KOPT-K1 (cell line): ENCODE results near the gene DUSP8.

Experiments
- H3K27ac ChIP-seq: fragments of 200-600 bp; sonication (generic); 2 replicates; pipeline ENCODE4 v1.5.1; 2016; ENCODE audit warnings: antibody characterized with exemption, mild to moderate bottlenecking, low read depth, low read length; ENCODE audit not compliant: poor library complexity, severe bottlenecking
- H3K36me3 ChIP-seq: fragments of 200-600 bp; sonication (generic); 2 replicates; pipeline ENCODE4 v1.5.1; 2017; ENCODE audit warnings: antibody characterized with exemption, mild to moderate bottlenecking, low read length, moderate library complexity; ENCODE audit not compliant: insufficient read depth
- H3K9me3 ChIP-seq: fragments of 200-600 bp; sonication (generic); 2 replicates; pipeline ENCODE4 v1.5.1; 2017; ENCODE audit warnings: antibody characterized with exemption, low read length, mild to moderate bottlenecking; ENCODE audit not compliant: insufficient read depth, poor library complexity, severe bottlenecking

Gene DUSP8

GRCh38 chr11:1541474-1542204 is 30.4 kb downstream of the DUSP8 start:
- Histone ChIP-seq H3K27ac (no peak overlapping the region), H3K36me3 (no peaks in the 10 kb centered on the region)

GRCh38 chr11:1540074-1540473 is 32.0 kb downstream of the DUSP8 start:
- H3K9me3 ChIP-seq: no peaks in the 10 kb centered on the region
- no peak overlapping the region for H3K27ac ChIP-seq
- H3K36me3 ChIP-seq: no peaks in the 10 kb centered on the region

More at GRCh38 chr11:1541474-1542204, 30.4 kb downstream of the DUSP8 start:
- H3K9me3 ChIP-seq: no peaks in the 10 kb centered on the region

GRCh38 chr11:1538153-1538552 is 33.9 kb downstream of the DUSP8 start:
- Histone ChIP-seq H3K27ac (no peak overlapping the region), H3K36me3 (no peaks in the 10 kb centered on the region), H3K9me3 (no peaks in the 10 kb centered on the region)

- H3K36me3 ChIP-seq: no peaks in the 10 kb centered on the region
- H3K9me3 ChIP-seq: no peaks in the 10 kb centered on the region
- H3K27ac ChIP-seq: no peak overlapping the region
Measured at GRCh38 chr11:1536065-1536843, 35.8 kb downstream of the DUSP8 start.

GRCh38 chr11:1534682-1535081 is 37.4 kb downstream of the DUSP8 start:
- H3K27ac ChIP-seq: no peak overlapping the region
- H3K36me3 ChIP-seq: no peaks in the 10 kb centered on the region
- H3K9me3 ChIP-seq: no peaks in the 10 kb centered on the region

GRCh38 chr11:1534171-1534570 is 37.9 kb downstream of the DUSP8 start:
- Histone ChIP-seq H3K36me3 (no peaks in the 10 kb centered on the region), H3K9me3 (no peaks in the 10 kb centered on the region), H3K27ac (no peak overlapping the region)

GRCh38 chr11:1533342-1533725 is 38.7 kb downstream of the DUSP8 start:
- H3K9me3 ChIP-seq: no peaks in the 10 kb centered on the region
- H3K36me3 ChIP-seq: no peaks in the 10 kb centered on the region
- no peak overlapping the region for H3K27ac ChIP-seq

GRCh38 chr11:1532606-1533341 is 39.3 kb downstream of the DUSP8 start:
- H3K36me3 ChIP-seq: no peaks in the 10 kb centered on the region
- no peak overlapping the region for H3K27ac ChIP-seq
- H3K9me3 ChIP-seq: no peaks in the 10 kb centered on the region

GRCh38 chr11:1532014-1532586 is 40.0 kb downstream of the DUSP8 start:
- H3K36me3 ChIP-seq: no peaks in the 10 kb centered on the region
- no peak overlapping the region for H3K27ac ChIP-seq

GRCh38 chr11:1531449-1532013 is 40.5 kb downstream of the DUSP8 start:
- no peak overlapping the region for H3K27ac ChIP-seq
- no peaks in the 10 kb centered on the region for H3K9me3 ChIP-seq
- no peaks in the 10 kb centered on the region for H3K36me3 ChIP-seq

More at GRCh38 chr11:1532014-1532586, 40.0 kb downstream of the DUSP8 start:
- H3K9me3 ChIP-seq: no peaks in the 10 kb centered on the region

GRCh38 chr11:1530686-1531448 is 41.2 kb downstream of the DUSP8 start:
- H3K9me3 ChIP-seq: no peaks in the 10 kb centered on the region
- H3K36me3 ChIP-seq: no peaks in the 10 kb centered on the region
- H3K27ac ChIP-seq: no peak overlapping the region

- Histone ChIP-seq H3K36me3 (no peaks in the 10 kb centered on the region), H3K27ac (no peak overlapping the region), H3K9me3 (no peaks in the 10 kb centered on the region)
Measured at GRCh38 chr11:1529774-1530173, 42.3 kb downstream of the DUSP8 start.

GRCh38 chr11:1529286-1529685 is 42.8 kb downstream of the DUSP8 start:
- Histone ChIP-seq H3K27ac (no peak overlapping the region), H3K36me3 (no peaks in the 10 kb centered on the region), H3K9me3 (no peaks in the 10 kb centered on the region)

GRCh38 chr11:1528710-1529109 is 43.4 kb downstream of the DUSP8 start:
- Histone ChIP-seq H3K27ac (no peak overlapping the region), H3K36me3 (no peaks in the 10 kb centered on the region), H3K9me3 (no peaks in the 10 kb centered on the region)
